HEK293T (cell line): Measurements from ENCODE around the gene RPS6KB1.

Experiments
- CTCF ChIA-PET: fragments of 350-600 bp; formaldehyde crosslinking; extraction: SDS; loops from one replicate; lab custom pipeline; 2021; ENCODE audit warnings: antibody characterized with exemption, inconsistent platforms; lab: Yijun Ruan, JAX
- POLR2A ChIA-PET: fragments of 350-600 bp; formaldehyde crosslinking; extraction: SDS; loops from one replicate; lab custom pipeline; 2020; ENCODE audit warnings: antibody characterized with exemption, inconsistent platforms; lab: Yijun Ruan, JAX
- DNase-seq: peaks from one replicate; pipeline ENCODE4 v3.0.0; 2012; ENCODE audit warnings: mixed read lengths; ENCODE audit errors: extremely low spot score
- ARNT ChIP-seq: fragments of 450-650 bp; IDR thresholded peaks from 2 replicates; pipeline ENCODE4 v1.6.1; 2017; ENCODE audit warnings: mild to moderate bottlenecking
- BHLHE40 ChIP-seq: fragments of 450-650 bp; IDR thresholded peaks from 2 replicates; pipeline ENCODE4 v1.6.1; 2016; ENCODE audit warnings: mild to moderate bottlenecking, moderate library complexity, borderline replicate concordance
- CTBP1 ChIP-seq: fragments of 450-650 bp; IDR thresholded peaks from 2 replicates; pipeline ENCODE4 v1.6.1; 2016; ENCODE audit warnings: borderline replicate concordance
- ELF4 ChIP-seq: fragments of 450-650 bp; IDR thresholded peaks from 2 replicates; pipeline ENCODE4 v1.6.1; 2017; ENCODE audit warnings: antibody characterized with exemption
- FOXA1 ChIP-seq: fragments of 450-650 bp; IDR thresholded peaks from 2 replicates; pipeline ENCODE4 v1.6.1; 2016; ENCODE audit warnings: mild to moderate bottlenecking
- FOXK2 ChIP-seq: fragments of 450-650 bp; IDR thresholded peaks from 2 replicates; pipeline ENCODE4 v1.6.1; 2016; ENCODE audit warnings: mild to moderate bottlenecking
- FOXM1 ChIP-seq: fragments of 450-650 bp; IDR thresholded peaks from 2 replicates; pipeline ENCODE4 v1.6.1; 2017; ENCODE audit warnings: mild to moderate bottlenecking, borderline replicate concordance
- HDGF ChIP-seq: fragments of 450-650 bp; IDR thresholded peaks from 2 replicates; pipeline ENCODE4 v1.6.1; 2017; ENCODE audit warnings: antibody characterized with exemption, borderline replicate concordance
- L3MBTL2 ChIP-seq: fragments of 450-650 bp; conservative IDR thresholded peaks from 2 replicates; pipeline ENCODE4 v1.6.1; 2016; ENCODE audit warnings: mild to moderate bottlenecking
- LEF1 ChIP-seq: fragments of 450-650 bp; IDR thresholded peaks from 2 replicates; pipeline ENCODE4 v1.6.1; 2017; ENCODE audit warnings: mild to moderate bottlenecking, borderline replicate concordance
- NFRKB ChIP-seq: fragments of 450-650 bp; IDR thresholded peaks from 2 replicates; pipeline ENCODE4 v1.6.1; 2016; ENCODE audit warnings: mild to moderate bottlenecking, moderate library complexity
- PKNOX1 ChIP-seq: fragments of 450-650 bp; IDR thresholded peaks from 2 replicates; pipeline ENCODE4 v1.6.1; 2016
- SP1 ChIP-seq: fragments of 450-650 bp; IDR thresholded peaks from 2 replicates; pipeline ENCODE4 v1.6.1; 2017
- SUZ12 ChIP-seq: fragments of 450-650 bp; IDR thresholded peaks from 2 replicates; pipeline ENCODE4 v1.6.1; 2016; ENCODE audit warnings: mild to moderate bottlenecking
- TARDBP ChIP-seq: fragments of 450-650 bp; IDR thresholded peaks from 2 replicates; pipeline ENCODE4 v1.6.1; 2016
- ZNF384 ChIP-seq: fragments of 450-650 bp; IDR thresholded peaks from 2 replicates; pipeline ENCODE4 v1.6.1; 2016

Gene RPS6KB1

GRCh38 chr17:59856859-59857794, 35.8 kb upstream of the RPS6KB1 start:
- CTCF ChIA-PET: interaction anchor here (1.2 kb wide), 1 partner anchor 103 kb away, joined by 5 read pairs; no protein-coding TSS in a partner anchor
- POLR2A ChIA-PET: interaction anchor here (0.6 to 0.9 kb wide), 2 partner anchors 26 to 711 kb away, joined by 3 read pairs; no protein-coding TSS in a partner anchor
- TF ChIP-seq TARDBP (no peak), HDGF (no peak), ARNT (no peak), L3MBTL2 (no peak), FOXM1 (no peak), FOXA1 (no peak), NFRKB (no peak), ZNF384 (no peak), SUZ12 (no peak), FOXK2 (no peak), LEF1 (no peak), SP1 (no peak), ELF4 (no peak), PKNOX1 (no peak), BHLHE40 (no peak), CTBP1 (no peak)
- DNase-seq: no peak

GRCh38 chr17:59858167-59858816, 34.6 kb upstream of the RPS6KB1 start:
- no peak for TF ChIP-seq HDGF
- no peak for TF ChIP-seq L3MBTL2
- no peak for TF ChIP-seq TARDBP
- TF ChIP-seq SUZ12: no peak
- no peak for TF ChIP-seq FOXA1
- TF ChIP-seq NFRKB: no peak
- no peak for TF ChIP-seq SP1
- no peak for TF ChIP-seq CTBP1
- no peak for TF ChIP-seq LEF1
- ChIA-PET CTCF (interaction anchor here (0.9 to 1.8 kb wide), 2 partner anchors 106 to 108 kb away, joined by 4 to 5 read pairs; no protein-coding TSS in a partner anchor), POLR2A (no interaction called here)
- DNase-seq: no peak

GRCh38 chr17:59858932-59859331, 34.0 kb upstream of the RPS6KB1 start:
- ChIA-PET CTCF (interaction anchor here (0.9 to 1.8 kb wide), 4 partner anchors 20 to 112 kb away, joined by 3 to 5 read pairs (median 4); no protein-coding TSS in a partner anchor), POLR2A (no interaction called here)
- no peak for DNase-seq
- TF ChIP-seq BHLHE40: no peak
- no peak for TF ChIP-seq HDGF
- no peak for TF ChIP-seq NFRKB
- TF ChIP-seq ARNT: no peak
- no peak for TF ChIP-seq TARDBP
- no peak for TF ChIP-seq ELF4
- no peak for TF ChIP-seq FOXA1
- no peak for TF ChIP-seq LEF1
- TF ChIP-seq CTBP1: no peak
- TF ChIP-seq FOXK2: no peak
- no peak for TF ChIP-seq ZNF384
- TF ChIP-seq SUZ12: no peak
- TF ChIP-seq SP1: no peak
- no peak for TF ChIP-seq FOXM1
- TF ChIP-seq PKNOX1: no peak
- no peak for TF ChIP-seq L3MBTL2

GRCh38 chr17:59859444-59860025, 33.4 kb upstream of the RPS6KB1 start:
- DNase-seq: no peak
- POLR2A ChIA-PET: no interaction called here
- CTCF ChIA-PET: interaction anchor here (0.6 to 1.8 kb wide), 6 partner anchors 20 to 113 kb away, joined by 3 to 5 read pairs (median 4); no protein-coding TSS in a partner anchor
- TF ChIP-seq HDGF: no peak
- no peak for TF ChIP-seq ARNT
- no peak for TF ChIP-seq PKNOX1
- no peak for TF ChIP-seq SUZ12
- TF ChIP-seq ELF4: no peak
- TF ChIP-seq BHLHE40: no peak
- no peak for TF ChIP-seq L3MBTL2
- no peak for TF ChIP-seq ZNF384
- TF ChIP-seq FOXK2: no peak
- TF ChIP-seq CTBP1: no peak

- ChIA-PET CTCF (no interaction called here), POLR2A (no interaction called here)
- DNase-seq: no peak
- TF ChIP-seq FOXK2 (no peak), CTBP1 (no peak), FOXA1 (no peak), SUZ12 (no peak), ARNT (no peak), TARDBP (no peak), PKNOX1 (no peak), FOXM1 (no peak), LEF1 (no peak), NFRKB (no peak), L3MBTL2 (no peak), HDGF (no peak), ZNF384 (no peak), SP1 (no peak), BHLHE40 (no peak), ELF4 (no peak)
These were observed 29.3 kb upstream of the RPS6KB1 start for GRCh38 chr17:59863616-59864015.
